GM23248 (cell line): ENCODE data around the gene GNAQ. TPM values are rescaled to one million over a fixed set of nuclear protein-coding genes. Genes with fewer than 3 reads are reported as not detected.

Experiments
- DNase-seq: peaks from one replicate; pipeline ENCODE4 v3.0.0-alpha.2; 2015
- H2AFZ ChIP-seq: fragments of 200-600 bp; sonication (generic); 2 replicates; pipeline ENCODE4 v1.6.1; 2016; ENCODE audit warnings: antibody characterized with exemption
- H3F3A ChIP-seq: fragments of 200-600 bp; sonication (generic); 2 replicates; pipeline ENCODE4 v1.6.1; 2016; ENCODE audit warnings: mild to moderate bottlenecking, antibody characterized with exemption, mixed run types; ENCODE audit not compliant: insufficient read depth
- H3K27ac ChIP-seq: fragments of 200-600 bp; sonication (generic); 2 replicates; pipeline ENCODE4 v1.5.1; 2016; ENCODE audit warnings: mild to moderate bottlenecking
- H3K27me3 ChIP-seq: fragments of 200-600 bp; sonication (generic); replicated peaks from 2 replicates; pipeline ENCODE4 v1.6.1; 2016; ENCODE audit warnings: mild to moderate bottlenecking; ENCODE audit not compliant: insufficient read depth
- H3K36me3 ChIP-seq: fragments of 200-600 bp; sonication (generic); 2 replicates; pipeline ENCODE4 v1.6.1; 2016; ENCODE audit warnings: low read depth, mild to moderate bottlenecking
- H3K4me1 ChIP-seq: fragments of 200-600 bp; sonication (generic); 2 replicates; pipeline ENCODE4 v1.6.1; 2016; ENCODE audit warnings: mild to moderate bottlenecking; ENCODE audit not compliant: insufficient read depth
- H3K4me2 ChIP-seq: fragments of 200-600 bp; sonication (generic); one replicate; pipeline ENCODE4 v1.6.1; 2016; ENCODE audit warnings: mild to moderate bottlenecking; ENCODE audit not compliant: unreplicated experiment
- H3K4me3 ChIP-seq: fragments of 200-600 bp; sonication (generic); 2 replicates; pipeline ENCODE4 v1.5.1; 2016; ENCODE audit warnings: mild to moderate bottlenecking
- H3K79me2 ChIP-seq: fragments of 200-600 bp; sonication (generic); 2 replicates; pipeline ENCODE4 v1.6.1; 2016; ENCODE audit warnings: mild to moderate bottlenecking; ENCODE audit not compliant: insufficient read depth
- H3K9ac ChIP-seq: fragments of 200-600 bp; sonication (generic); 2 replicates; pipeline ENCODE4 v1.6.1; 2016; ENCODE audit warnings: mild to moderate bottlenecking
- H3K9me2 ChIP-seq: fragments of 200-600 bp; sonication (generic); 2 replicates; pipeline ENCODE4 v1.6.1; 2016; ENCODE audit warnings: mixed run types, mild to moderate bottlenecking, moderate library complexity; ENCODE audit not compliant: insufficient read depth
- H3K9me3 ChIP-seq: fragments of 200-600 bp; sonication (generic); one replicate; pipeline ENCODE4 v1.6.1; 2017; ENCODE audit warnings: low read depth
- H4K20me1 ChIP-seq: fragments of 200-600 bp; sonication (generic); 2 replicates; pipeline ENCODE4 v1.6.0; 2016; ENCODE audit not compliant: insufficient read depth
- EZH2 ChIP-seq: fragments of 200-600 bp; sonication (generic); IDR thresholded peaks from 2 replicates; pipeline ENCODE4 v1.6.1; 2018; ENCODE audit warnings: antibody characterized with exemption, mild to moderate bottlenecking; ENCODE audit not compliant: insufficient read depth, poor library complexity, severe bottlenecking
- EZH2phosphoT487 ChIP-seq: fragments of 200-600 bp; sonication (generic); IDR thresholded peaks from 2 replicates; pipeline ENCODE4 v1.6.1; 2018; ENCODE audit warnings: antibody characterized with exemption, moderate library complexity, mild to moderate bottlenecking, low read depth; ENCODE audit not compliant: insufficient read depth
- WGBS, 2 experiments: methylation state at CpG; one replicate each; pipeline ENCODE4 v1.1.6; 2015 to 2017; ENCODE audit warnings: low lambda C conversion rate in 2 of 2, low coverage in 1 of 2; ENCODE audit errors: missing lambda C conversion rate in 2 of 2; 5-methylcytosine and 5-hydroxymethylcytosine counted together
- in situ Hi-C: fragments of 300-500 bp; cut with MboI; formaldehyde crosslinking; loops from 2 replicates; pipeline ENCODE4 v1.15.0; 2020
- polyA plus RNA-seq: library from polyadenylated mRNA; unstranded; fragments of >200 nt; fragmentation: Nextera tagmentation; extraction: Ambion mirVana; gene quantifications from 2 replicates; pipeline ENCODE4 v1.2.1, GENCODE V29; 2016
- total RNA-seq: library from RNA; depleted of rRNA; stranded (reverse); fragments of >200 nt; shearing (Covaris generic); gene quantifications from 2 replicates; pipeline ENCODE4 v1.2.3, GENCODE V29; 2014

GNAQ gene
- total and polyA plus RNA-seq, 2 experiments from 2014 or later: 11.5 to 32.7 TPM

DNA sequence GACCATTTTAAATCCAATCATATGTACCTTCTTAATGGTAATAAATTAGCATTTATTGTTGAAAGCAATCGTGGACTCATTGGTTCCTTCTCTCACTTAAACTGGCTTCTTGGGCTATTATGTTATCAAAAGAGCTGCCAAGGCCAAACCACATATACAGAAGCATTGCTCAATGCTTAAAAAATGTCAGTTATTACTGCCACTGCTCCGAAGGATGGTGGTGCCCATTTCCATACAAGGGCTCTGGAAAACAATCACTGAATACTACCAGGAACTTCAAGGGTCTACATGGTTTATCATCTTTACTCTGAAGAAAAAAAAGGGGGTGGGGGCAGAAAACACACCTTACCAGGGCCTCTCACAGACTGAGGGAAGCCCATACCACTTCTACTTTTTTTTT lies 104.3 kb downstream of the GNAQ start:
- H3K9ac ChIP-seq: no peak overlapping the region
- no peaks in the 10 kb centered on the region for H4K20me1 ChIP-seq
- H2AFZ ChIP-seq: no peak overlapping the region
- 9 to 10% methylated on average over 2 of the region's 2 CpGs for WGBS, 2 experiments
- no peaks in the 10 kb centered on the region for H3K9me3 ChIP-seq
- peaks cover 35% of the 10 kb centered on the region for H3K4me1 ChIP-seq
- no peaks in the 10 kb centered on the region for H3K36me3 ChIP-seq
- in situ Hi-C loops: no loop called here
- H3K27me3 ChIP-seq: no peaks in the 10 kb centered on the region
- peak; percentile 71 for DNase-seq
- 0 out of 2 replicates have a peak overlapping the region, but pooled peaks have one; percentile 35 for H3K27ac ChIP-seq
- TF ChIP-seq EZH2 (no peak), EZH2phosphoT487 (no peak)
- H3F3A ChIP-seq: peaks cover 25% of the 10 kb centered on the region
- H3K4me2 ChIP-seq: peak overlapping the region; percentile 49
- H3K79me2 ChIP-seq: peaks cover 78% of the 10 kb centered on the region
- 0 out of 2 replicates have a peak overlapping the region, but pooled peaks have one; percentile 16 for H3K4me3 ChIP-seq
- H3K9me2 ChIP-seq: no peaks in the 10 kb centered on the region

- Histone ChIP-seq H3K4me3 (peak overlapping the region; percentile 16), H3K9me3 (no peaks in the 10 kb centered on the region), H3K27me3 (no peaks in the 10 kb centered on the region), H3F3A (peaks cover 25% of the 10 kb centered on the region), H3K36me3 (0 out of 2 replicates have a peak, but pooled peaks cover 4% of the 10 kb centered on the region), H4K20me1 (no peaks in the 10 kb centered on the region), H3K9me2 (no peaks in the 10 kb centered on the region), H3K4me2 (peak overlapping the region; percentile 49), H3K9ac (no peak overlapping the region), H2AFZ (no peak overlapping the region), H3K27ac (peak overlapping the region; percentile 35), H3K4me1 (peaks cover 35% of the 10 kb centered on the region), H3K79me2 (peaks cover 78% of the 10 kb centered on the region)
- no peak for TF ChIP-seq EZH2
- TF ChIP-seq EZH2phosphoT487: no peak
- in situ Hi-C loops: no loop called here
- DNase-seq: peak; percentile 82
Observed at GRCh38 chr9:77926371-77926878, 105.2 kb downstream of the GNAQ start.

DNA sequence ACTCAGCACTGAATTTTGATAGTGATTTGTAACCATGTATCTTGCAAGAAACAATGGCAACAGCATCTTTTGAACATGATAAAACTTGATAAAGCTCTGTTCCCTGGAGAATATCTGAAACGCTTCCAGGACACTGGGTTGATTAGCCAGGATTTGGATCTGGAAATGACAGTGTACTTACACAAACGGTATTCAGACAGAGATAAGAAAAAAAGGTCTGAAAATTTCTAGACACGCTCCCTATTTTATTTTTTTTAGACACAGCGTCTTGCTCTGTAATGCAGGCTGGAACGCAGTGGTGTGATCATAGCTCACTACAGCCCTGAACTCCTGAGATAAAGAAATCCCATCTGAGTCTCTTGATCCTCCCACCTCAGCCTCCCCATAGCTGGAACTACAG lies 109.0 kb downstream of the GNAQ start:
- no peaks in the 10 kb centered on the region for H4K20me1 ChIP-seq
- H2AFZ ChIP-seq: no peak overlapping the region
- H3K9me2 ChIP-seq: no peaks in the 10 kb centered on the region
- in situ Hi-C loops: no loop called here
- H3K9ac ChIP-seq: no peak overlapping the region
- no peak for DNase-seq
- TF ChIP-seq EZH2phosphoT487 (no peak), EZH2 (no peak)
- H3K79me2 ChIP-seq: peaks cover 60% of the 10 kb centered on the region
- H3K4me1 ChIP-seq: peaks cover 26% of the 10 kb centered on the region
- 99 to 100% methylated on average over 5 of the region's 5 CpGs for WGBS, 2 experiments
- no peak overlapping the region for H3K27ac ChIP-seq
- H3F3A ChIP-seq: peaks cover 21% of the 10 kb centered on the region
- no peak overlapping the region for H3K4me3 ChIP-seq
- H3K36me3 ChIP-seq: peaks cover 21% of the 10 kb centered on the region; the same call in 1 of the 2 replicates
- no peak overlapping the region for H3K4me2 ChIP-seq
- no peaks in the 10 kb centered on the region for H3K9me3 ChIP-seq
- H3K27me3 ChIP-seq: no peaks in the 10 kb centered on the region

DNA sequence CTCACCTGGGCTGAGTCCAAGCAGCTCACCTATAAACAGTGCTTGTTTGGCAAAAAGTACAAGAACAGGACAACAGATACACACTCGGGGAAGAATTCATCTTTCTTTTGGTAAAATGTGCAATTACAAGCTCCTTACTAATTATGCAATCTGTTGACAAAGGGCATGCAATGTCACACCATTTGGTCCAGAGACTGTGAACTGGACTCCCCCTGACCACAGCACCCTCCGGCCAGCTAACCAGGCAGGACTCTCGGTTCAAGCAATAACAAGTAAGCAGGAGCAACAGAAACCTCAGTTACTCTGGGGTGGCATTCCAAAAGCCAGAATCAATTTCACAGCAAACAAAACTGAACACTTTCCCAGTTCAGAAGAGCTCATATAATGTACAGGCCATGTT lies 113.8 kb downstream of the GNAQ start:
- no peaks in the 10 kb centered on the region for H4K20me1 ChIP-seq
- in situ Hi-C loops: no loop called here
- H3K4me3 ChIP-seq: no peak overlapping the region
- WGBS, 2 experiments: 73 to 74% methylated on average over 3 of the region's 3 CpGs
- H3K36me3 ChIP-seq: peaks cover 21% of the 10 kb centered on the region; the same call in 1 of the 2 replicates
- H3K27ac ChIP-seq: no peak overlapping the region
- peaks cover 6% of the 10 kb centered on the region; the same call in 1 of the 2 replicates for H3F3A ChIP-seq
- H3K9me2 ChIP-seq: no peaks in the 10 kb centered on the region
- no peak for TF ChIP-seq EZH2
- TF ChIP-seq EZH2phosphoT487: no peak
- H3K79me2 ChIP-seq: peaks cover 61% of the 10 kb centered on the region
- no peaks in the 10 kb centered on the region for H3K9me3 ChIP-seq
- no peak overlapping the region for H2AFZ ChIP-seq
- H3K27me3 ChIP-seq: no peaks in the 10 kb centered on the region
- H3K4me2 ChIP-seq: no peak overlapping the region
- H3K9ac ChIP-seq: no peak overlapping the region
- DNase-seq: no peak
- peaks cover 14% of the 10 kb centered on the region for H3K4me1 ChIP-seq

DNA sequence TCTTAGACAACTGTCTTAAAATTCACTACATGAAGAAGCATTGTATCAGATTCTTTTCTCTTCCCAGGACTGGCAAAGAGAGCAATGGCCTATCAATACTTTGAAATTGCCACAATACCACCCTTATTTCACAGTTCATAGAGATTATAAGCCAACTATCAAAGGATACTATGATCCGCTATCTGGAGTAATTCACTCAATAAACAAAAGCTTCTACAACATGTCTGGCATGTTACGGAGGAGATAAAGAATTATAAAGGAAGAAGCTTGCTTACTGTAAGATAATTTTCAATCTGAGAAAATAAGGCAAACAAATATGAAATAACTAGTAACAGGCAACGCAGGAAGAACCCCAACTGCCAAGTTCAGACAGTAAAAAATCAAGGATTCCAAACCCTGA lies 114.8 kb downstream of the GNAQ start:
- H3F3A ChIP-seq: peaks cover 6% of the 10 kb centered on the region; the same call in 1 of the 2 replicates
- in situ Hi-C loops: no loop called here

More for the DNA sequence above, 114.8 kb downstream of the GNAQ start:
- TF ChIP-seq EZH2: no peak
- TF ChIP-seq EZH2phosphoT487: no peak
- H4K20me1 ChIP-seq: no peaks in the 10 kb centered on the region
- DNase-seq: no peak
- no peaks in the 10 kb centered on the region for H3K9me3 ChIP-seq
- no peaks in the 10 kb centered on the region for H3K27me3 ChIP-seq
- H3K9me2 ChIP-seq: no peaks in the 10 kb centered on the region
- 73 to 77% methylated on average over 3 of the region's 3 CpGs for WGBS, 2 experiments
- no peak overlapping the region for H3K27ac ChIP-seq
- no peak overlapping the region for H2AFZ ChIP-seq
- H3K36me3 ChIP-seq: peaks cover 20% of the 10 kb centered on the region; the same call in 1 of the 2 replicates
- no peak overlapping the region for H3K9ac ChIP-seq
- H3K4me1 ChIP-seq: peaks cover 14% of the 10 kb centered on the region
- H3K4me2 ChIP-seq: no peak overlapping the region
- no peak overlapping the region for H3K4me3 ChIP-seq
- H3K79me2 ChIP-seq: peaks cover 61% of the 10 kb centered on the region
